Measurements from ENCODE around the gene SYNJ2.
"Not testable (repeated sequence)": the region's sequence is repeated elsewhere in the genome, so short reads cannot be mapped to it uniquely, and the experiment has no call there.

SYNJ2 gene

GRCh38 chr6:157954150-157955117 is 27.2 kb upstream of the SYNJ2 start:
- DNase-seq (ENCODE audit: extremely low read depth in 1 of 2, low read depth in 1 of 2) = no peak

GRCh38 chr6:157955675-157956074 is 26.0 kb upstream of the SYNJ2 start:
- no peak for DNase-seq (ENCODE audit: extremely low read depth in 1 of 2, low read depth in 1 of 2)

- no peak for DNase-seq (ENCODE audit: extremely low read depth in 1 of 2, low read depth in 1 of 2)
These were observed 25.4 kb upstream of the SYNJ2 start for GRCh38 chr6:157956171-157956730.

GRCh38 chr6:157959451-157960227 is 22.0 kb upstream of the SYNJ2 start:
- DNase-seq (ENCODE audit: extremely low read depth in 1 of 2, low read depth in 1 of 2) = no peak

- no peak for DNase-seq (ENCODE audit: extremely low read depth in 1 of 2, low read depth in 1 of 2)
These were observed 20.4 kb upstream of the SYNJ2 start for GRCh38 chr6:157961153-157961831.

- no peak for DNase-seq (ENCODE audit: extremely low read depth in 1 of 2, low read depth in 1 of 2)
These were observed 19.7 kb upstream of the SYNJ2 start for GRCh38 chr6:157961832-157962575.

- DNase-seq (ENCODE audit: extremely low read depth in 1 of 2, low read depth in 1 of 2) = no peak
These were observed 18.9 kb upstream of the SYNJ2 start for GRCh38 chr6:157962601-157963302.

- no peak for DNase-seq (ENCODE audit: extremely low read depth in 1 of 2, low read depth in 1 of 2)
These were observed 17.6 kb upstream of the SYNJ2 start for GRCh38 chr6:157964100-157964499.

- no peak for DNase-seq (ENCODE audit: extremely low read depth in 1 of 2, low read depth in 1 of 2)
These were observed 16.3 kb upstream of the SYNJ2 start for GRCh38 chr6:157965387-157965786.

- DNase-seq (ENCODE audit: extremely low read depth in 1 of 2, low read depth in 1 of 2) = no peak
These were observed 15.1 kb upstream of the SYNJ2 start for GRCh38 chr6:157966589-157966977.

- DNase-seq (ENCODE audit: extremely low read depth in 1 of 2, low read depth in 1 of 2) = no peak
These were observed 14.6 kb upstream of the SYNJ2 start for GRCh38 chr6:157967020-157967419.

GRCh38 chr6:157967486-157967885 is 14.2 kb upstream of the SYNJ2 start:
- DNase-seq (ENCODE audit: extremely low read depth in 1 of 2, low read depth in 1 of 2) = no peak

- not testable (repeated sequence) for DNase-seq (ENCODE audit: extremely low read depth in 1 of 2, low read depth in 1 of 2)
These were observed 9.5 kb upstream of the SYNJ2 start for GRCh38 chr6:157972177-157972576.

- no peak for DNase-seq (ENCODE audit: extremely low read depth in 1 of 2, low read depth in 1 of 2)
These were observed 7.2 kb upstream of the SYNJ2 start for GRCh38 chr6:157974341-157974894.

- DNase-seq (ENCODE audit: extremely low read depth in 1 of 2, low read depth in 1 of 2) = no peak
These were observed 6.7 kb upstream of the SYNJ2 start for GRCh38 chr6:157974967-157975366.

GRCh38 chr6:157975456-157975855 is 6.2 kb upstream of the SYNJ2 start:
- no peak for DNase-seq (ENCODE audit: extremely low read depth in 1 of 2, low read depth in 1 of 2)

GRCh38 chr6:157976345-157977175 is 5.1 kb upstream of the SYNJ2 start:
- no peak for DNase-seq (ENCODE audit: extremely low read depth in 1 of 2, low read depth in 1 of 2)

- DNase-seq (ENCODE audit: extremely low read depth in 1 of 2, low read depth in 1 of 2) = no peak
These were observed 4.4 kb upstream of the SYNJ2 start for GRCh38 chr6:157977176-157977804.
